HAP-1 (cell line): ENCODE data around the gene APBB3.
"Not testable (repeated sequence)": the region's sequence is repeated elsewhere in the genome, so short reads cannot be mapped to it uniquely, and the experiment has no call there.

Experiments
- DNase-seq, 2 experiments: peaks; one replicate each; pipeline ENCODE4 v3.0.0-alpha.2; 2016 to 2020; ENCODE audit warnings: low spot score in 2 of 2
- H3K27me3 ChIP-seq: fragments of 250-450 bp; sonication (Bioruptor Pico); 2 replicates; pipeline ENCODE4 v1.5.1; 2020; ENCODE audit warnings: low read depth, mild to moderate bottlenecking, moderate library complexity
- H3K36me3 ChIP-seq: fragments of 250-450 bp; sonication (Bioruptor Pico); replicated peaks from 2 replicates; pipeline ENCODE4 v1.5.1; 2020; ENCODE audit warnings: mild to moderate bottlenecking
- H3K4me1 ChIP-seq: fragments of 250-450 bp; sonication (Bioruptor Pico); 2 replicates; pipeline ENCODE4 v1.5.1; 2020; ENCODE audit warnings: mild to moderate bottlenecking
- H3K4me3 ChIP-seq: fragments of 250-450 bp; sonication (Bioruptor Pico); 2 replicates; pipeline ENCODE4 v1.5.1; 2020; ENCODE audit warnings: mild to moderate bottlenecking, moderate library complexity
- H3K9me3 ChIP-seq: fragments of 250-450 bp; sonication (Bioruptor Pico); 2 replicates; pipeline ENCODE4 v1.5.1; 2020; ENCODE audit warnings: mild to moderate bottlenecking, moderate library complexity
- in situ Hi-C: fragments of 300-500 bp; cut with MboI; formaldehyde crosslinking; loops from 3 replicates; pipeline ENCODE4 v1.14.3; 2020; ENCODE audit warnings: low sequenced_read_pairs, inconsistent platforms, mixed read lengths

The APBB3 gene, protein sequence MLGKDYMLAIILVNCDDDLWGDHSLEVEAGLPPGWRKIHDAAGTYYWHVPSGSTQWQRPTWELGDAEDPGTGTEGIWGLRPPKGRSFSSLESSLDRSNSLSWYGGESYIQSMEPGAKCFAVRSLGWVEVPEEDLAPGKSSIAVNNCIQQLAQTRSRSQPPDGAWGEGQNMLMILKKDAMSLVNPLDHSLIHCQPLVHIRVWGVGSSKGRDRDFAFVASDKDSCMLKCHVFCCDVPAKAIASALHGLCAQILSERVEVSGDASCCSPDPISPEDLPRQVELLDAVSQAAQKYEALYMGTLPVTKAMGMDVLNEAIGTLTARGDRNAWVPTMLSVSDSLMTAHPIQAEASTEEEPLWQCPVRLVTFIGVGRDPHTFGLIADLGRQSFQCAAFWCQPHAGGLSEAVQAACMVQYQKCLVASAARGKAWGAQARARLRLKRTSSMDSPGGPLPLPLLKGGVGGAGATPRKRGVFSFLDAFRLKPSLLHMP

DNA sequence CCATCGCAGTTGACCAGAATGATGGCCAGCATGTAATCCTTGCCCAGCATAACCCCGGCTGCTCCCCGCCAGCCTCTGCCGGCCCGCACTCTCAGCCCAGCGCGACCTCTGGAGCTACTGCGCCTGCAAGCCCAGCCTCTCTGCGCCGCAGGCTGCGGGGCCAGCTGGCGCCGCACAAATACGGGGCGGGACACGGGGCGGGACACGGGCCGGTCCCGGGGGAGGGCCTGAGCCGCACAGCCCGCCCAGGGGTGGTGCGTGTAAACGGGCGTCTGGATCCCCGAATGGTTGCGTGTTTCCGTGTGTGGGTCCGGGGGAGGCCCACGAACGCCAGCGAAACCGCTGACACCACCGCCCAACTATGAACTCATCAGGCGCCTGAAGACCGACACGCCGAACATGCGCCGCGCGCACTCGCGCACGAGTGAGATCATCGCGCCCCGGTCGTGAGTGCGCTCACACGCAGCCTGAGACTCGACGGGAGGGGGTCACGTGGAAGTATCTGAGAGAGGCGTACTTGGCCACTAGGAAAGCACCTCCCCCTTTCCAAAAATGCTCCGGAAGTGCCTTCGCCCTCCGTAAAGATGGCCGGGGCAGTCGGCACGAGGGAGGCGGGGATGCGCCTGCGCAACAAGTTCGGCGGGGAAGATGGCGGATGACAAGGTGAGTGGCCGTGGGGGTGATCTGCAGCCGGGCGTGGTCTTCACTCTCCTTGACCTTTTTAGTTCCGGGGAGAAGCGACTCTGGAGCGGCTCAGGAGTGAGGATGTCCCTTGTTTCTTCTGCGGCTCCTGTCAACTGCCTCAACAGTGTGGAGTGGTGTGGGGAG, at the start of gene APBB3, which contains the start of gene SLC35A4:
APBB3 (minus strand) TSS at position 403 of the 828 bp plus-strand sequence; CDS start at position 50, 353 bp downstream.
SLC35A4 (plus strand) TSS at position 633 of the 828 bp plus-strand sequence. CDS start 2,342 bp downstream, outside the sequence.
- in situ Hi-C loops: loop anchor here (5.0 kb wide), 1 partner anchor 68 kb away; the partner anchor contains the start of gene CD14
- Histone ChIP-seq H3K4me1 (no peaks in the 10 kb centered on the region), H3K9me3 (no peaks in the 10 kb centered on the region), H3K27me3 (no peaks in the 10 kb centered on the region), H3K4me3 (no peak within 1 kb of the TSS), H3K36me3 (no peaks in the 10 kb centered on the region)
- no peak for DNase-seq

DNA sequence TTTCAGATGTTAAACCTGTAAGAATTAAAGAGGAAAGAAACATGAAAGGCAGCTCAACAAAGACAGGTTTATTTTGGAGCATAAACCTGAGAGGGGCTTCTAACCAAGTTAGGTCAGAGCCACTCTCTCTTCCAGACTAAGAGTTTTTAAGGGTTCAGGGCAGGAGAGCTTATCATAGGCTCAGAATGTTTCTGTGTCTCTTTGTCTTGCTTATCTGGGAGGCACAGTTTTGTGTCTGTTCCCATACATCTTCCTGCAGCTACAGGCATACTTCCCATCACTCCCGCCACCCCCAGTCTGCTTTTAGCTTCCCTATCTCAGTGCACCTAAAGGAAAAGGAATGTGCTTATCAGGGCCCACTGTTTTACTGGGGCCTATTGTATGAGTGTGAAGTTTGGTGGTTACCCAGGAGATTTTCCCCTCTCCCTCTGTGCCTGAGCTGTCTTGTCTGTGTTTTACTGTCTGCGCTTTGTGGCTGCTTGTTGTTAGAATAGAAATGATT, 46.7 kb upstream of the APBB3 start:
- 0 out of 2 replicates have a peak, but pooled peaks cover 6% of the 10 kb centered on the region for H3K27me3 ChIP-seq
- no peak overlapping the region for H3K4me3 ChIP-seq
- H3K4me1 ChIP-seq: no peaks in the 10 kb centered on the region
- H3K36me3 ChIP-seq: no peaks in the 10 kb centered on the region
- no peaks in the 10 kb centered on the region for H3K9me3 ChIP-seq
- in situ Hi-C loops: no loop called here
- no peak for DNase-seq

DNA sequence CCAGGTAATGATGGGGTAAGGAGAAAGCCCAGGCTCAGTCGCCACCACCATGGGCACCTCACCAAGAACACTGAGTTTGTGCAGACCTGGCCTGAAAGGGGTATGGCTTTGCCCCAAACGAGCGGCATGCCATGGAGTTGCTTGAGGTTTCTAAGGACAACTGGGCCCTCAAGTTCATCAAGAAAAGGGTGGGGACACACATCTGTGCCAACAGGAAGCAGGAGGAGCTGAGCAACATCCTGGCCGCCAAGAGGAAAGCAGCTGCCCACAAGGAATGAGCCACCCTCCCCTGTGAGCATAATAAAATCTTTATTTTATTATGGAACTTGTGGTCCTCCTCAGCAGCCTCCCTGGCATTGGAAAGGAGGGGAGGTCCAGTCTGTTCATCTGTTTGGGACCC, 44.7 kb upstream of the APBB3 start:
- no peak for DNase-seq
- H3K4me1 ChIP-seq: no peaks in the 10 kb centered on the region
- no peaks in the 10 kb centered on the region for H3K9me3 ChIP-seq
- in situ Hi-C loops: no loop called here
- H3K4me3 ChIP-seq: no peak overlapping the region
- no peaks in the 10 kb centered on the region for H3K36me3 ChIP-seq
- H3K27me3 ChIP-seq: 0 out of 2 replicates have a peak, but pooled peaks cover 6% of the 10 kb centered on the region

DNA sequence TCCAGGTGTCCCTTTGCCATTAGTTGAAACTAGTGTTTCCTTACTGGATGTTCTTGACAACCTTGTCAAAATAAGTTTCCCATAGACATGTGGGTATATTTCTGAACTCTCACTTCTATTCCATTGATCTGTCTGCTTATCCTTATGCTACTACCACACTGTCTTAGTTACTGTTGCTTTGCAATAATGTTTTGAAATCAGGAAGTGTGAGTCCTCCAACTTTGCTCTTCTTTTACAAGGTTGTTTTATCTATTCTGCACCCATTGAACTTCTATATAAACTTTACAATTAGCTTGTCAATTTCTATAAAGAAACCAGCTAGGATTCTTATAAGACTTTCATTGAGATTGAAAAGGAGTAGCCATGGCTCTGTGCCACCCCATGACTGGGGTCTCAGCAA, 44.3 kb upstream of the APBB3 start:
- no peak for DNase-seq
- Histone ChIP-seq H3K36me3 (no peaks in the 10 kb centered on the region), H3K9me3 (no peaks in the 10 kb centered on the region), H3K27me3 (0 out of 2 replicates have a peak, but pooled peaks cover 6% of the 10 kb centered on the region), H3K4me3 (no peak overlapping the region), H3K4me1 (no peaks in the 10 kb centered on the region)
- in situ Hi-C loops: no loop called here

DNA sequence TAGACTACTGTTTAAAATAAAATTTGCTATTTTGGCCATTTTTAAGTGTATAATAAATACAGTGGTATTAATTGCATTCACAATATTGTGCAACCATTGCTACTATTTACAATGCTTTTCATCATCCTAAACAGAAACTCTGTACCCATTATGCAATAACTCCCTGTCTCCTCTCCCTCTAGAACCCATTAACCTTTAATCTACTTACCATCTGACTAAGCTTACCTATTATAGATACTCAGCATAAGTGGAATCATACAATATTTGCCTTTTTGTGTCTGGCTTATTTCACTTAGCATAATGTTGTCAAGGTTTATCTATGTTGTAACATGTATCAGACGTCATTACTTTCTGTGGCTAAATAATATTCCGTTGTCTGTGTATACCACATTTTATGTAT, 42.6 kb upstream of the APBB3 start:
- DNase-seq: no peak
- in situ Hi-C loops: no loop called here

DNA sequence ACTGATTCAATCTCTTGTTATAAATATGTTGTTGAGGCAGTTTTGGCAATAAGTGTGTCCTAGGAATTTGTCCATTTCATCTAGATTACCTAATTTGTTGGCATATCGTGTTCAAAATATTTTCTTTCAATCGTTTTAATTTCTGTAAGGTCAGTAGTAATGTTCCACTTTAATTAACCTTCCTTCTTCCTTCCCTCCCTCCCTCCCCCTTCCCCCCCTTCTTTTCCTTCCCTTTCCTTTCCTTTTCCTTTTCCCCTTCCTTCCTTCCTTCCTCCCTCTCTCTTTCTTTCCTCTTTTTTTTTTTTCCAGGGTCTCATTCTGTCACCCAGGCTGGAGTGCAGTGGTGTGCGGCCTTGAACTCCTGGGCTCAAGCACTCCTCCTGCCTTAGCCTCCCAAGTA, 41.5 kb upstream of the APBB3 start:
- DNase-seq: no peak
- H3K4me3 ChIP-seq: no peak overlapping the region
- H3K9me3 ChIP-seq: no peaks in the 10 kb centered on the region
- 0 out of 2 replicates have a peak, but pooled peaks cover 4% of the 10 kb centered on the region for H3K27me3 ChIP-seq
- in situ Hi-C loops: no loop called here
- H3K4me1 ChIP-seq: no peaks in the 10 kb centered on the region
- H3K36me3 ChIP-seq: no peaks in the 10 kb centered on the region

More for the DNA sequence above, 42.6 kb upstream of the APBB3 start:
- H3K4me1 ChIP-seq: no peaks in the 10 kb centered on the region
- 0 out of 2 replicates have a peak, but pooled peaks cover 6% of the 10 kb centered on the region for H3K27me3 ChIP-seq
- H3K4me3 ChIP-seq: no peak overlapping the region
- H3K9me3 ChIP-seq: no peaks in the 10 kb centered on the region
- no peaks in the 10 kb centered on the region for H3K36me3 ChIP-seq

DNA sequence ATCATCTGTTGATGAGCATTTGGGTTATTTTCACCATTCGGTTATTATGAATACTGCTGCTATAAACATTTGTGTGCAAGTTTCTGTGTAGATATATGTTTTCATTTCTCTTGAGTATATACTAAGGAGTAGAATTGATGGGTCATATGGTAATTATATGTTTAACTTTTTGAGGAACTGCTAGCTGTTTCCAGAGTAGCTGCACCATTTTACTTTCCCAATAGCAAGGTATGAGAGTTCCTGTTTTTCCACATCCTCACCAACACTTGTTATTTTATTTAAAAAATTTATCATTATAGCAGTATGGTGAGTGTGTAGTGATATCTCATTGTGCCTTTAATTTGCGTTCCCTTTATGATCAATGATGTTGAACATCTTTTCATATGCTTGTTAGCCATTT, 39.3 kb upstream of the APBB3 start:
- Histone ChIP-seq H3K27me3 (no peaks in the 10 kb centered on the region), H3K4me1 (no peaks in the 10 kb centered on the region), H3K9me3 (no peaks in the 10 kb centered on the region), H3K4me3 (no peak overlapping the region), H3K36me3 (no peaks in the 10 kb centered on the region)
- in situ Hi-C loops: no loop called here
- no peak for DNase-seq

DNA sequence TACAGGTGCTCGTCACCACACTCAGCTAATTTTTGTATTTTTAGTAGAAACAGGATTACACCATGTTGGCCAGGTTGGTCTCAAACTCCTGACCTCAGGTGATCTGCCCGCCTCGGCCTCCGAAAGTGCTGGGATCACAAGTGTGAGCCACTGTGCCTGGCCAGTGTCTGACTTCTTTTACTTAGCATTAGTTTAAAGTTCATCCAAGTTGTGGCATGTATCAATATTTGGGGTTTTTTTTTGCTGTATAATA, 39.0 kb upstream of the APBB3 start:
- H3K36me3 ChIP-seq, H3K27me3 ChIP-seq, H3K4me1 ChIP-seq, in situ Hi-C loops, DNase-seq, H3K4me3 ChIP-seq, H3K9me3 ChIP-seq: not testable (repeated sequence)

DNA sequence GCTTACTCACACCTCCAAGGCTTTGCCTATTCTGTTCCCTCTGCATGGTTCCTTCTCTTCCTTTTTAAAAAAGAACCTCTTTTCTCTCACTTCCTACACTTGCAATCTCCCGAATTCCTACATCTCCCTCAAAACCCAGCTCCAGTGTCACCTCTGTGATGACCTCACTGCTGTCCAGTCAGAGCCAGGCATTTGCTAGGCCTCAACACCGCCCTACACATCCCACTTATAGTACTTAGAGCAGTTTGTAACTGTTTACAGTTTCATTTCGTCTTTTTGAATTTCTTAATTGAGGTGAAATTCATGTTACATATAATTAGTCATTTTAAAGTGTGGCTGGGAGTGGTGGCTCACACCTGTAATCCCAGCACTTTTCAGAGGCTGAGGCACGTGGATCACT, 37.7 kb upstream of the APBB3 start:
- no peak for DNase-seq
- Histone ChIP-seq H3K27me3 (no peaks in the 10 kb centered on the region; the same call in 1 of the 2 replicates), H3K9me3 (no peaks in the 10 kb centered on the region), H3K4me1 (no peaks in the 10 kb centered on the region), H3K36me3 (no peaks in the 10 kb centered on the region), H3K4me3 (no peak overlapping the region)
- in situ Hi-C loops: no loop called here

DNA sequence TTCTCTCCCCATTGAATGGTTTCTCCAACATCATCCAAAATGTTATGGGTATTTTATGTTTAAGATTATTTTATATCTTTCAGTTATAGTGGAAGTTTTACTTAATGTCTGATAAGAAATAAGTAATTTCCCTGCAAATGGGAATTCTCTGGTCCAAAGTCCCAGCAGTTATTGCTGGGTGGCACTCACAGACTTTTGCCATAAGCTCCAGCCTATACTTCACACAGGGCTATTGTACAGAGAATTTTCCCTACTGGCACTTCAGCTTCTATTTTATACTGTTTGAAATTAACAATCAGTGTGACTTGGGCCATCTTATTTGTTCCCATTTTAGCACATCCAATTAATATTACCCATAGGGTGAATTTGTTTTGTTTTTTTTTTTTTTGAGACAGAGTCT, 35.7 kb upstream of the APBB3 start:
- in situ Hi-C loops: no loop called here
- Histone ChIP-seq H3K4me3 (no peak overlapping the region), H3K4me1 (no peaks in the 10 kb centered on the region), H3K36me3 (no peaks in the 10 kb centered on the region), H3K27me3 (no peaks in the 10 kb centered on the region; the same call in 1 of the 2 replicates), H3K9me3 (no peaks in the 10 kb centered on the region)
- no peak for DNase-seq

DNA sequence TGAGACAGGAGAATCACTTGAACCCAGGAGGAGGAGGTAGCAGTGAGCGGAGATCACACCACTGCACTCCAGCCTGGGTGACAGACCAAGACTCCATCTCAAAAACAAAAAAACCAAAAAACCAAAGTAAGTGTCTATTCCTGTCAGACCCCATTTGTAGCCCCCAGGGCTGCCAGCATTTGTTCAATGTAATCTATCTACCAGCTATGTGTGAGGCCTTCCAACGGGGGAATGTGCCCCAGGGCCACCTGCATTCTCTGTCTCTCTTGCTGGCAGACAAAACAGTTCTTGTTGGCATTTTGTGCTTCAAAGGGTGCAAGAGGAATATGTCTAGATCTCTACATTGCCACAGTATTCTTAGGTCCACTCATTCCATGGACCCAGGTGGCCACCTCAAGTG, 34.4 kb upstream of the APBB3 start:
- H3K9me3 ChIP-seq: no peaks in the 10 kb centered on the region
- in situ Hi-C loops: no loop called here
- H3K4me1 ChIP-seq: no peaks in the 10 kb centered on the region
- H3K36me3 ChIP-seq: no peaks in the 10 kb centered on the region
- H3K27me3 ChIP-seq: no peaks in the 10 kb centered on the region; the same call in 1 of the 2 replicates
- H3K4me3 ChIP-seq: no peak overlapping the region
- no peak for DNase-seq

DNA sequence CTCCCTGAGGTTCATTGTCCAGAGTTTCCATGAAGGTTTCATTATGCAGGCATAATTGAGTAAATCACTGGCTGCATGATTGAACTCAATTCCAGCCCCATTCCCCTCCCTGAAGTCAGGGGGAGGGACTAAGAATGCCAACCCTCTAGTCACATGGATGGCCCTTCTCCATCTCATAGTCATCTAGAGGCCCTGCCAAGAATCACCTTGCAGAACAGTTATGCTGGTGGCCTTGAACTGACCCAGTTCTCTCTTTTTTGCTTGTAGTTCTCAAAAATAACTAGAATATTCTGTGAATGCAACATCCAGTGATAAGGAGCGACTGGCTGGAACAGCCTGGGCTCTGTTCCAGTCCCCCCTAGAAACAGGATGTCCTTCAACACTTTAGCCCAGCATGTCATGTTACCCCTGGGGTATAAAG, 31.9 kb upstream of the APBB3 start:
- no peaks in the 10 kb centered on the region for H3K9me3 ChIP-seq
- H3K36me3 ChIP-seq: no peaks in the 10 kb centered on the region
- H3K27me3 ChIP-seq: no peaks in the 10 kb centered on the region; the same call in 1 of the 2 replicates
- in situ Hi-C loops: no loop called here
- no peak overlapping the region for H3K4me3 ChIP-seq
- DNase-seq: no peak
- no peaks in the 10 kb centered on the region for H3K4me1 ChIP-seq

DNA sequence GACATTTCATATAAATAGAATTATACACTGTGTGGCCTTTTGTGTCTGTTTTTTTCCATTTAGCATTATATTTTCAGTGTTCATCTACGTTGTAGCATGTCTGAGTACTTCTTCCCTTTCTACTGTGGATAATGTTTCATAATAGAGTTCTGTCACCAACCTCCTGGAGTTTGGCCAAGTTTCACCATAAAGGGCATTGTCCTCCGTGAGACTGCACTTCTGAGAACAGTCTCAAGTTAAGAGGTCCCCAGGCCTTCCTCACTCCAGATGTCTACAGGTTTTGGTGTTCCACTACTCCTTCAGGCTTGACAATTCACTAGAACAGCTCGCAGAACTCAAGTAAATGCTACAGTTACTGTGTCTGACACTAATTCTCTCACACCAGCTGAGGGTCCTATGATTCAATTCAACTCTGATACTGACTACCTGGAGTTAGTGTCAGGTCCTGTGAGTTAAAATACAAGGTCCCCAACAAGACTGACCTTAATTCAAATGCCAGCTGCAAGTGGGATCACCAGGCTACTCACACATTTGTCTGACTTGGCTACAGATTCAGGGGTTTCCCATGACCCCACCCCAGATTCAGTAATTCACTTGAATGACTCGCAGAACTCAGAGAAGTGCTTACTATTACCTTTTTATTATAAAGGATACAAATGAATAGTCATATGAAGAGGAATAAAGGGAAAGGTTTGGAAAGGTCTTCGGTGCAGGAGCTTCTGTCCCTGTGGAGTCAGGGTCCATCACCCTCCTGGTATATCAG, 31.3 kb upstream of the APBB3 start:
- no peaks in the 10 kb centered on the region for H3K36me3 ChIP-seq
- H3K4me1 ChIP-seq: no peaks in the 10 kb centered on the region
- no peak for DNase-seq
- in situ Hi-C loops: no loop called here
- H3K4me3 ChIP-seq: no peak overlapping the region
- H3K27me3 ChIP-seq: no peaks in the 10 kb centered on the region; the same call in 1 of the 2 replicates
- H3K9me3 ChIP-seq: no peaks in the 10 kb centered on the region
